Uterus (tissue), 2 donors: ENCODE measurements around the gene MAP7D3.
A peak's percentile ranks its signal among the peaks of the same experiment; 100 is the strongest.

Source experiments
- POLR2A ChIP-seq, 2 donors: fragments of 450-650 bp; IDR thresholded peaks; one replicate each; pipeline ENCODE4 v1.6.1; 2016; ENCODE audit warnings: antibody characterized with exemption in 2 of 2, mild to moderate bottlenecking in 1 of 2, moderate library complexity in 1 of 2
- TF ChIP-seq, protein P1 (sequence below), 4 experiments: fragments of 200-600 bp in 2 of 4; fragments of 450-650 bp in 2 of 4; sonication (generic) in 2 of 4; IDR thresholded peaks; one replicate each; pipeline ENCODE4 v1.5.1; 2016 to 2019; ENCODE audit warnings: antibody characterized with exemption in 4 of 4, mild to moderate bottlenecking in 2 of 4, moderate library complexity in 1 of 4

DNA sequence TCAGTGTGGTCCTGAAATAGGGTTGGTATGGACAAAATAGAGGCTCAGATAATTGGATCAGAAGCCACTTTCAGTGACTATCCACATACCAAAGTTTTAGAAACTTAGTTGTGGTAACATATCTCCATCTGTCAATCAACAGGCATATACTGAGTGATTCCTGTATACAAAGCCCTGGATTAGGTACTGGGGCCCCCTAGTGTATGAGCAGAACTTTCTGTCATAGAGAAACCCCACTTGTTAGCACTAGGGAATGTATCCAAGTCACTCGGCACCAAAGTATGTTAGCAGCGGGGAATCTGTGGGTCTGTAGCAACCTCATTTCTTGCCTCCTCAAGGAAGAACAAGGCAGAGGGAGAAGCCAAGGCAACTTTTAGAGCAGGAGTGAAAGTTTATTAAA is 50.7 kb downstream of the MAP7D3 start:
- TF ChIP-seq, protein P1, sequence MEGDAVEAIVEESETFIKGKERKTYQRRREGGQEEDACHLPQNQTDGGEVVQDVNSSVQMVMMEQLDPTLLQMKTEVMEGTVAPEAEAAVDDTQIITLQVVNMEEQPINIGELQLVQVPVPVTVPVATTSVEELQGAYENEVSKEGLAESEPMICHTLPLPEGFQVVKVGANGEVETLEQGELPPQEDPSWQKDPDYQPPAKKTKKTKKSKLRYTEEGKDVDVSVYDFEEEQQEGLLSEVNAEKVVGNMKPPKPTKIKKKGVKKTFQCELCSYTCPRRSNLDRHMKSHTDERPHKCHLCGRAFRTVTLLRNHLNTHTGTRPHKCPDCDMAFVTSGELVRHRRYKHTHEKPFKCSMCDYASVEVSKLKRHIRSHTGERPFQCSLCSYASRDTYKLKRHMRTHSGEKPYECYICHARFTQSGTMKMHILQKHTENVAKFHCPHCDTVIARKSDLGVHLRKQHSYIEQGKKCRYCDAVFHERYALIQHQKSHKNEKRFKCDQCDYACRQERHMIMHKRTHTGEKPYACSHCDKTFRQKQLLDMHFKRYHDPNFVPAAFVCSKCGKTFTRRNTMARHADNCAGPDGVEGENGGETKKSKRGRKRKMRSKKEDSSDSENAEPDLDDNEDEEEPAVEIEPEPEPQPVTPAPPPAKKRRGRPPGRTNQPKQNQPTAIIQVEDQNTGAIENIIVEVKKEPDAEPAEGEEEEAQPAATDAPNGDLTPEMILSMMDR (IDR thresholded peaks at IDR 0.05), result peak in 3 of 4 experiments; percentile 20 to 31 (median 23)
- TF ChIP-seq POLR2A (IDR thresholded peaks at IDR 0.05), result no peak
